Urinary bladder (tissue), 4 donors: ENCODE results near the gene RUFY4. TPM values are rescaled to one million over a fixed set of nuclear protein-coding genes. Genes with fewer than 3 reads are reported as not detected.
"Not testable (repeated sequence)": the region's sequence is repeated elsewhere in the genome, so short reads cannot be mapped to it uniquely, and the experiment has no call there.

Experiments
- DNase-seq: peaks from one replicate; pipeline ENCODE4 v3.0.0-alpha.2; 2015; ENCODE audit errors: extremely low spot score
- H3K27ac ChIP-seq: one replicate; pipeline ENCODE4 v1.5.1; 2013; ENCODE audit warnings: low read depth, mild to moderate bottlenecking, moderate library complexity
- H3K36me3 ChIP-seq: one replicate; pipeline ENCODE4 v1.6.1; 2013; ENCODE audit warnings: mild to moderate bottlenecking, moderate library complexity; ENCODE audit not compliant: insufficient read depth
- H3K4me1 ChIP-seq: one replicate; pipeline ENCODE4 v1.6.1; 2013; ENCODE audit warnings: mild to moderate bottlenecking, moderate library complexity; ENCODE audit not compliant: insufficient read depth
- H3K4me3 ChIP-seq: one replicate; pipeline ENCODE4 v1.5.1; 2013; ENCODE audit warnings: low read depth, low read length
- WGBS: extraction: QIAGEN DNeasy Blood & Tissue Kit; methylation state at CpG from one replicate; pipeline ENCODE4 v1.1.7; 2013; 5-methylcytosine and 5-hydroxymethylcytosine counted together
- polyA plus RNA-seq: library from polyadenylated mRNA; stranded (reverse); fragments of 200-250 nt; gene quantifications from one replicate; pipeline ENCODE4 v1.2.3, GENCODE V29; 2013
- total RNA-seq: library from RNA; depleted of rRNA; stranded (reverse); fragments of >200 nt; gene quantifications from one replicate; pipeline ENCODE4 v1.2.3, GENCODE V29; 2014
- donor health status: healthy with polysubstance abuse.
- donor health status: healthy.

Gene RUFY4
- total and polyA plus RNA-seq, 2 donors = 0.09 TPM; not detected in 1

- DNase-seq, H3K4me3 ChIP-seq, H3K36me3 ChIP-seq, H3K27ac ChIP-seq, H3K4me1 ChIP-seq: not testable (repeated sequence)
- WGBS = 83% methylated on average over 7 of the region's 7 CpGs
Measured at GRCh38 chr2:218108834-218109233, 39.8 kb downstream of the RUFY4 start.

GRCh38 chr2:218121789-218122188 lies 52.7 kb downstream of the RUFY4 start:
- not testable (repeated sequence) for H3K27ac ChIP-seq, H3K4me1 ChIP-seq, H3K36me3 ChIP-seq, DNase-seq, H3K4me3 ChIP-seq
- WGBS = 78% methylated on average over 4 of the region's 4 CpGs

GRCh38 chr2:218122286-218122685 lies 53.2 kb downstream of the RUFY4 start:
- H3K36me3 ChIP-seq, H3K4me3 ChIP-seq, H3K4me1 ChIP-seq, DNase-seq, H3K27ac ChIP-seq: not testable (repeated sequence)

- DNase-seq = no peak
- no peaks in the 10 kb centered on the region for H3K4me1 ChIP-seq
- H3K27ac ChIP-seq = no peak overlapping the region
- H3K36me3 ChIP-seq = no peaks in the 10 kb centered on the region
- H3K4me3 ChIP-seq = no peak overlapping the region
- 79% methylated on average over 4 of the region's 4 CpGs for WGBS
Measured at GRCh38 chr2:218123986-218124385, 54.9 kb downstream of the RUFY4 start.

GRCh38 chr2:218125095-218125494 lies 56.0 kb downstream of the RUFY4 start:
- H3K36me3 ChIP-seq = no peaks in the 10 kb centered on the region
- no peak for DNase-seq
- no peak overlapping the region for H3K4me3 ChIP-seq
- H3K4me1 ChIP-seq = no peaks in the 10 kb centered on the region
- no peak overlapping the region for H3K27ac ChIP-seq
- WGBS = 37% methylated on average over 4 of the region's 4 CpGs

GRCh38 chr2:218125626-218126080 lies 56.6 kb downstream of the RUFY4 start, which contains the start of gene CXCR2:
Gene CXCR2, plus strand, starts transcription at chr2:218126028. Its CDS starts 8,774 bp downstream, at chr2:218134802.
- no peaks in the 10 kb centered on the region for H3K36me3 ChIP-seq
- DNase-seq = peak; percentile 29
- H3K27ac ChIP-seq = no peak within 1 kb of the TSS
- no peaks in the 10 kb centered on the region for H3K4me1 ChIP-seq
- no peak within 1 kb of the TSS for H3K4me3 ChIP-seq
- WGBS = 61% methylated on average over 8 of the region's 8 CpGs

GRCh38 chr2:218127929-218128455 lies 58.9 kb downstream of the RUFY4 start:
- DNase-seq = no peak
- H3K36me3 ChIP-seq = no peaks in the 10 kb centered on the region
- no peak overlapping the region for H3K4me3 ChIP-seq
- no peaks in the 10 kb centered on the region for H3K4me1 ChIP-seq
- no peak overlapping the region for H3K27ac ChIP-seq
- WGBS = 81% methylated on average over 3 of the region's 3 CpGs

- DNase-seq = no peak
- no peaks in the 10 kb centered on the region for H3K36me3 ChIP-seq
- no peaks in the 10 kb centered on the region for H3K4me1 ChIP-seq
- 88% methylated on average over 6 of the region's 6 CpGs for WGBS
- no peak overlapping the region for H3K27ac ChIP-seq
- no peak overlapping the region for H3K4me3 ChIP-seq
Measured at GRCh38 chr2:218128781-218129457, 59.9 kb downstream of the RUFY4 start.

- no peak for DNase-seq
- 53% methylated on average over 6 of the region's 6 CpGs for WGBS
- Histone ChIP-seq H3K36me3 (no peaks in the 10 kb centered on the region), H3K4me3 (no peak overlapping the region), H3K4me1 (no peaks in the 10 kb centered on the region), H3K27ac (no peak overlapping the region)
Measured at GRCh38 chr2:218129458-218130135, 60.5 kb downstream of the RUFY4 start.

GRCh38 chr2:218130377-218130776 lies 61.3 kb downstream of the RUFY4 start:
- Histone ChIP-seq H3K4me1 (no peaks in the 10 kb centered on the region), H3K27ac (no peak overlapping the region), H3K4me3 (no peak overlapping the region), H3K36me3 (no peaks in the 10 kb centered on the region)
- DNase-seq = no peak
- 94% methylated on average over 2 of the region's 2 CpGs for WGBS

GRCh38 chr2:218130822-218131221 lies 61.8 kb downstream of the RUFY4 start:
- Histone ChIP-seq H3K36me3 (no peaks in the 10 kb centered on the region), H3K4me1 (no peaks in the 10 kb centered on the region), H3K27ac (no peak overlapping the region), H3K4me3 (no peak overlapping the region)
- DNase-seq = no peak

- no peak for DNase-seq
- whole genome bisulfite sequencing = 46% methylated on average over 3 of the region's 3 CpGs
- H3K4me3 ChIP-seq = no peak overlapping the region
- H3K36me3 ChIP-seq = no peaks in the 10 kb centered on the region
- H3K4me1 ChIP-seq = no peaks in the 10 kb centered on the region
- H3K27ac ChIP-seq = no peak overlapping the region
Measured at GRCh38 chr2:218137514-218137913, 68.5 kb downstream of the RUFY4 start.

- H3K4me3 ChIP-seq = no peak overlapping the region
- WGBS = 73% methylated on average over 4 of the region's 4 CpGs
- no peaks in the 10 kb centered on the region for H3K4me1 ChIP-seq
- H3K36me3 ChIP-seq = no peaks in the 10 kb centered on the region
- no peak for DNase-seq
- H3K27ac ChIP-seq = no peak overlapping the region
Measured at GRCh38 chr2:218138047-218138446, 69.0 kb downstream of the RUFY4 start.
